GM13976 (cell line): ENCODE measurements around the gene TCF4.

Experiments
- DNase-seq: peaks from one replicate; pipeline ENCODE4 v3.0.0; 2012; ENCODE audit warnings: low spot score
- in situ Hi-C: fragments of 300-500 bp; cut with MboI; formaldehyde crosslinking; loops from one replicate; pipeline ENCODE4 v1.12.0; 2022; ENCODE audit warnings: low sequenced_read_pairs, mixed read lengths, inconsistent platforms; ENCODE audit not compliant: unreplicated experiment
- TF ChIP-seq, protein P1 (sequence below): IDR thresholded peaks from 2 replicates; pipeline ENCODE4 v1.5.1; 2012; ENCODE audit warnings: borderline replicate concordance, mild to moderate bottlenecking; ENCODE audit not compliant: insufficient read depth; ENCODE audit errors: extremely low read depth, missing control alignments, control extremely low read depth

TCF4 gene

DNA sequence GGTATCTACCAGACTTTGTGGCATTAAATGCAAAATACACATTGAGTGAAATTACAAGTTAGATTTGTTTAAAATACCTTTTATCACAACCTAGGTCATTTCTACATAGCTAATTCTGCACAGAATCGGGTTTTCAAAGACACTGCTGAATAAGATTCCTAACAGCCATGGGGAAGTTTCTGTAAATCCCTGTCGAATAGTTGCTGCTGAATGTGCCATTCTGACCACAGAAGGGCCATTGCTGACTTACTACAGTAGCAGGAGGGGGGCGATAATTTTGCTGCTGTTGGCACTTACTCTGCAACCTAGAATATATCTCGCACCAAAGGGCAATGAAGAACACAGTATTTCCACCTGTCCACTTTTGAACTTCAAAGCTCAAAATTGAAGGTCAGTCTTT lies 232.8 kb downstream of the TCF4 start:
- in situ Hi-C loops = no loop called here
- TF ChIP-seq, protein P1, sequence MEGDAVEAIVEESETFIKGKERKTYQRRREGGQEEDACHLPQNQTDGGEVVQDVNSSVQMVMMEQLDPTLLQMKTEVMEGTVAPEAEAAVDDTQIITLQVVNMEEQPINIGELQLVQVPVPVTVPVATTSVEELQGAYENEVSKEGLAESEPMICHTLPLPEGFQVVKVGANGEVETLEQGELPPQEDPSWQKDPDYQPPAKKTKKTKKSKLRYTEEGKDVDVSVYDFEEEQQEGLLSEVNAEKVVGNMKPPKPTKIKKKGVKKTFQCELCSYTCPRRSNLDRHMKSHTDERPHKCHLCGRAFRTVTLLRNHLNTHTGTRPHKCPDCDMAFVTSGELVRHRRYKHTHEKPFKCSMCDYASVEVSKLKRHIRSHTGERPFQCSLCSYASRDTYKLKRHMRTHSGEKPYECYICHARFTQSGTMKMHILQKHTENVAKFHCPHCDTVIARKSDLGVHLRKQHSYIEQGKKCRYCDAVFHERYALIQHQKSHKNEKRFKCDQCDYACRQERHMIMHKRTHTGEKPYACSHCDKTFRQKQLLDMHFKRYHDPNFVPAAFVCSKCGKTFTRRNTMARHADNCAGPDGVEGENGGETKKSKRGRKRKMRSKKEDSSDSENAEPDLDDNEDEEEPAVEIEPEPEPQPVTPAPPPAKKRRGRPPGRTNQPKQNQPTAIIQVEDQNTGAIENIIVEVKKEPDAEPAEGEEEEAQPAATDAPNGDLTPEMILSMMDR = no peak
- no peak for DNase-seq

DNA sequence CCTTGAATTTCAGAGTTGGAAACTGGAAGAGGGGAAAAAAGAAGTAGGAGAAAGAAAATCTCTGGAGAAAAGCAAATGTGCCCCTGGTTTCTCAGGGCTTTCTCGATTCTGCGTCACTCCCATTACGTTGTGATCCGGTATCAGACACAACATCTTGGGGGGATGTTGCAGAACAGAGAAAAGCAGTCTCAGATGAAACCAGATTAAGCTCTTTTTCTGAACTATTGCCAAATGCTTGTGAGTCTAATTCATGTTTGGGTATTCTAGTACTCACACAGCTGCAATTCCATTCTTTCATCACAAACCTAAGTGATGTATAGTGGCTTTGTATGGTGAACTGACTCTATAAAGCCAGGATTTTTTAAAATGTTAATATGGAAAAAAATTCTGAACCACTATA lies 233.2 kb downstream of the TCF4 start:
- TF ChIP-seq, protein P1 = no peak
- in situ Hi-C loops = no loop called here
- DNase-seq = no peak

DNA sequence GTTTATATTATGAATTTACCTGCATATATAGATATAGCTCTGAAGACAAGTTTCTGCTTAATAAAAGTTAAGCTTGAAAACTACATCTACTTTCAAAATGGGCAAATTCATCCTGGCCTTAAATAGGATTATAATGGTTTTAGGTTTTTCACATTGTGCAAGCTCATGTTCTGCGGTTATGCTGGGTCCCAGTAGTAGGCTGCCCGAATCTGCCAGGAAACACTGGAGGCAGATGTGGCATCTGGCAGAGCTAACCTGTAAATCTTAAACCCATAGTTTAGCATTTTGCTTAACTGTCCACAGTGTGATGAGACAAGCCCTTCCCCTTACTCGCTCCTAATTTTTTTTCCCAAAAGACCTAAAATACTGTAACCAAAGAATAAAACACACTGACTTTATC lies 234.2 kb downstream of the TCF4 start:
- in situ Hi-C loops = no loop called here
- TF ChIP-seq, protein P1 = no peak
- DNase-seq = no peak

DNA sequence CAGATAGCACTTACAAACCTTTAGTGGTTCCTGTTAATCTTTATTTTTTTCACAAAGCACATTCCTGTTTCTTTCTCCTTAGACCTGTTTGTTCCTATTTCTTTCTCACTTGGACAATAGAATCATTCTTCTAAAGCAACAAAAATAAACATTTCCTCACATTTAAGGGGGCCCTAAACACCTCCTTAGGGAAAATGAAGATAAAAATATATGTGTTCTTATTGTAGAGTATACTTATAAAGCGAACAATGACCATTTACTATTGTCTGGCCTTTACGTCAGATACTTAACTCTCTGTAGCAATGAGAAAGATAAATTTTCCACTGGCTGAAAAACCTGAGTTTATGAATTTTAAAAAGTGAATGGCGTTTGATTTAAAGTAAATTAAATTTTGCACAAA lies 234.6 kb downstream of the TCF4 start:
- TF ChIP-seq, protein P1 = no peak
- no peak for DNase-seq
- in situ Hi-C loops = no loop called here

DNA sequence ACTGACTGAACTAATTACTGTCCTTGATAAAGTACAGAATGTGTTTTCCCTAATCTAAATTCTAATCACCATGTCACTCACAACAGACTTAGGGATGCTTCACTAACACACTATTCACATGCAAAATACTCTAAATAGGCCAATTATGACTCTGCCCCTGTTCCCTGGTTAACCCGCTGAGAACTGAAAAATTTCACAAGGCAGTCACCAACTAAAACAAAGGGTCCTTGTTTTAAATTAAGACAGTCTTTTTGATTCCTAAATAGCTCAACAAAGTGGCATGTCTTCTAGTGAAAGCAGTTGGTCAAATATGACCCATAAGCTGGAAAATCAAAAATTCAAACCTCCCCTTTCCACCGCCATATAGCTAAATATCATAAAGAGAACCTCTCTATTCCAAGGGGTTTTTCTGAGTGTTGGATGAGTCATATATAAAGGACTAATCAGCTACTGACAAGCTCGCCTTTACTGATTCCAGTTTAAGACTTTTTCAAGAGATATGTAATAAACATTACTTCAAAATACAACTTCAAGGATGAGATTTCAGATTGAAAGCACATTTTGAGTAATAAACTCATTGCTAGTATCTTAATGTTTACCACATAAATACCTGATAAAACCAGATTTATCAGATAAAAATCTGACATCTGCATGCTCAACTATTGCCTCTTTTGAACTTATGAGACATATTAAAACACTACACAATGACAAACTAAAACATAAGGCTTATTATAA lies 235.8 kb downstream of the TCF4 start:
- TF ChIP-seq, protein P1 = no peak
- in situ Hi-C loops = no loop called here
- DNase-seq = no peak

DNA sequence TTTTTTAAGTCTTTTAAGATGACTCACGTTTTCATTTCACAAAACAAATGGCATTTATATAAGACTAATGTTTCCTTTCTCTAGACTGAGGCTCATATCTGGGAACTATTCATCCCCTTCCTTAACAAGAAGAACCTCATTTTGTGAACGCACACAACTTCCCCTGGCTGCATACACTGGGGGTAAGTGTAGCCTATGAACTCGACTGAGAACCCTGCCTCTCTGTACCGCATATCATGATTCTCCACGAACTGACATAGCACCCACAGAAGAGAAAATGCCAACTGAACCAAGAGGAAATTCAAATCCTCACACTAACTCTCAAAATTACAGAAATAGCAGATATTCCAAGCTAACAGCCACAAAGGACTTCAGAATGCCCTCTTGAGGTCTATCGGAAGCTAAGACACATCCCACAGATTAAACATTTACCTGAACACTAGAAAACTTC lies 236.7 kb downstream of the TCF4 start:
- no peak for DNase-seq

More for the DNA sequence above, 236.7 kb downstream of the TCF4 start:
- in situ Hi-C loops = no loop called here
- TF ChIP-seq, protein P1 = no peak
